ENCODE measurements around the gene B4GAT1. TPM values are rescaled to one million over a fixed set of nuclear protein-coding genes. Genes with fewer than 3 reads are reported as not detected.

B4GAT1 gene
- total RNA-seq, 2 donors from 2014 or later = 29.4 to 45.7 TPM

- WGBS, 2 experiments (ENCODE audit: insufficient coverage in 1 of 2, insufficient read length in 1 of 2) = 92 to 93% methylated on average over 6 to 14 of the region's 14 CpGs
- TF ChIP-seq CTCF (conservative IDR thresholded peaks at IDR 0.05) = no peak
- Mint-ChIP-seq H3K27me3 (ENCODE audit: insufficient read depth) (no peaks in the 10 kb centered on the region), H3K4me1 (peaks cover 12% of the 10 kb centered on the region), H3K4me3 (no peak overlapping the region), H3K9me3 (no peaks in the 10 kb centered on the region), H3K27ac (no peak overlapping the region), H3K36me3 (ENCODE audit: low read depth) (peaks cover 57% of the 10 kb centered on the region)
- DNase-seq = peak; percentile 42
- no peak overlapping the region for H3K9ac ChIP-seq (ENCODE audit: extremely low read depth, low read length, poor library complexity, severe bottlenecking)
- no peaks in the 10 kb centered on the region for H3K4me1 ChIP-seq (ENCODE audit: control insufficient read depth, insufficient read depth, low read length)
- H3K9me3 ChIP-seq (ENCODE audit: control insufficient read depth, low read length) = no peaks in the 10 kb centered on the region
- H3K27ac ChIP-seq (ENCODE audit: low read depth, low read length) = no peak overlapping the region
- peaks cover 58% of the 10 kb centered on the region for H3K36me3 ChIP-seq (ENCODE audit: control insufficient read depth, insufficient read depth, low read length)
- no peak overlapping the region for H3K4me3 ChIP-seq (ENCODE audit: low read length)
- H3K27me3 ChIP-seq (ENCODE audit: control insufficient read depth, insufficient read depth, low read length, poor library complexity, severe bottlenecking) = no peaks in the 10 kb centered on the region
Observed at GRCh38 chr11:66365711-66366619, 18.5 kb upstream of the B4GAT1 start.

- Mint-ChIP-seq H3K9me3 (no peaks in the 10 kb centered on the region), H3K4me3 (no peak overlapping the region), H3K27me3 (ENCODE audit: insufficient read depth) (no peaks in the 10 kb centered on the region), H3K27ac (no peak overlapping the region), H3K4me1 (peaks cover 7% of the 10 kb centered on the region), H3K36me3 (ENCODE audit: low read depth) (peaks cover 58% of the 10 kb centered on the region)
- Histone ChIP-seq H3K27me3 (ENCODE audit: control insufficient read depth, insufficient read depth, low read length, poor library complexity, severe bottlenecking) (no peaks in the 10 kb centered on the region), H3K4me1 (ENCODE audit: control insufficient read depth, insufficient read depth, low read length) (no peaks in the 10 kb centered on the region), H3K4me3 (ENCODE audit: low read length) (no peak overlapping the region), H3K27ac (ENCODE audit: low read depth, low read length) (peak overlapping the region; percentile 41), H3K36me3 (ENCODE audit: control insufficient read depth, insufficient read depth, low read length) (peaks cover 58% of the 10 kb centered on the region), H3K9ac (ENCODE audit: extremely low read depth, low read length, poor library complexity, severe bottlenecking) (no peak overlapping the region), H3K9me3 (ENCODE audit: control insufficient read depth, low read length) (no peaks in the 10 kb centered on the region)
- WGBS, 2 experiments (ENCODE audit: insufficient coverage in 1 of 2, insufficient read length in 1 of 2) = 94 to 100% methylated on average over 6 of the region's 6 CpGs
- DNase-seq = no peak
- no peak for TF ChIP-seq CTCF (conservative IDR thresholded peaks at IDR 0.05)
Observed at GRCh38 chr11:66365166-66365565, 17.7 kb upstream of the B4GAT1 start.

- no peak overlapping the region for H3K4me3 Mint-ChIP-seq
- H3K36me3 Mint-ChIP-seq (ENCODE audit: low read depth) = peaks cover 54% of the 10 kb centered on the region
- H3K27me3 Mint-ChIP-seq (ENCODE audit: insufficient read depth) = no peaks in the 10 kb centered on the region
Observed at GRCh38 chr11:66363805-66364535, 16.5 kb upstream of the B4GAT1 start.

More at GRCh38 chr11:66363805-66364535, 16.5 kb upstream of the B4GAT1 start:
- DNase-seq = peak; percentile 98
- H3K27ac Mint-ChIP-seq = no peak overlapping the region
- Histone ChIP-seq H3K27me3 (ENCODE audit: control insufficient read depth, insufficient read depth, low read length, poor library complexity, severe bottlenecking) (no peaks in the 10 kb centered on the region), H3K4me3 (ENCODE audit: low read length) (no peak overlapping the region), H3K36me3 (ENCODE audit: control insufficient read depth, insufficient read depth, low read length) (peaks cover 53% of the 10 kb centered on the region), H3K9ac (ENCODE audit: extremely low read depth, low read length, poor library complexity, severe bottlenecking) (no peak overlapping the region), H3K27ac (ENCODE audit: low read depth, low read length) (no peak overlapping the region), H3K9me3 (ENCODE audit: control insufficient read depth, low read length) (no peaks in the 10 kb centered on the region), H3K4me1 (ENCODE audit: control insufficient read depth, insufficient read depth, low read length) (no peaks in the 10 kb centered on the region)
- H3K9me3 Mint-ChIP-seq = no peaks in the 10 kb centered on the region
- WGBS, 2 experiments (ENCODE audit: insufficient coverage in 1 of 2, insufficient read length in 1 of 2) = 78 to 80% methylated on average over 3 to 15 of the region's 15 CpGs
- TF ChIP-seq CTCF (conservative IDR thresholded peaks at IDR 0.05) = peak; percentile 98
- no peaks in the 10 kb centered on the region for H3K4me1 Mint-ChIP-seq

All from endodermal cell (in vitro differentiated cells).